ENCODE measurements around the gene RNF44. TPM values are rescaled to one million over a fixed set of nuclear protein-coding genes. Genes with fewer than 3 reads are reported as not detected.

RNF44 gene
- total RNA-seq, 4 donors from 2014 or later, result 29.6 to 45.7 (median 33.7) TPM

- TF ChIP-seq CTCF (IDR thresholded peaks at IDR 0.05) (no peak), POLR2A (IDR thresholded peaks at IDR 0.05) (no peak)
- intact Hi-C loops (cut with DNase I; ENCODE audit: low total_unique reads), result no loop called here
- H3K4me3 ChIP-seq (ENCODE audit: low read depth, poor library complexity, severe bottlenecking), result no peak overlapping the region
- 77 to 82% methylated on average over 8 of the region's 8 CpGs for WGBS, 2 donors
- no peak for DNase-seq (ENCODE audit: low spot score in 2 of 2)
Measured at GRCh38 chr5:176540476-176540899, 3.3 kb upstream of the RNF44 start.

- DNase-seq (ENCODE audit: low spot score in 2 of 2), result no peak
- no peak overlapping the region for H3K4me3 ChIP-seq (ENCODE audit: low read depth, poor library complexity, severe bottlenecking)
- intact Hi-C loops (cut with DNase I; ENCODE audit: low total_unique reads), result loop anchor here (10.0 kb wide), 1 partner anchor 124 kb away; the partner anchor contains the start of gene CLTB
- 32 to 36% methylated on average over 5 of the region's 5 CpGs for WGBS, 2 donors
- TF ChIP-seq POLR2A (IDR thresholded peaks at IDR 0.05) (no peak), CTCF (IDR thresholded peaks at IDR 0.05) (no peak)
Measured at GRCh38 chr5:176538989-176539384, 1.8 kb upstream of the RNF44 start.

- intact Hi-C loops (cut with DNase I; ENCODE audit: low total_unique reads), result loop anchor here (10.0 kb wide), 1 partner anchor 124 kb away; the partner anchor contains the start of gene CLTB
- TF ChIP-seq CTCF (IDR thresholded peaks at IDR 0.05) (no peak), POLR2A (IDR thresholded peaks at IDR 0.05) (no peak)
- no peak for DNase-seq (ENCODE audit: low spot score in 2 of 2)
- 20% methylated on average over 13 of the region's 13 CpGs for WGBS, 2 donors
- no peak overlapping the region for H3K4me3 ChIP-seq (ENCODE audit: low read depth, poor library complexity, severe bottlenecking)
Measured at GRCh38 chr5:176538230-176538988, 1.2 kb upstream of the RNF44 start.

- no peak for TF ChIP-seq CTCF (IDR thresholded peaks at IDR 0.05)
- TF ChIP-seq POLR2A (IDR thresholded peaks at IDR 0.05), result no peak
- H3K4me3 ChIP-seq (ENCODE audit: low read depth, poor library complexity, severe bottlenecking), result peak overlapping the region; percentile 84
- peak; percentile 100 for DNase-seq (ENCODE audit: low spot score in 2 of 2)
- 0 to 1% methylated on average over 37 to 41 of the region's 43 CpGs for WGBS, 2 donors
- intact Hi-C loops (cut with DNase I; ENCODE audit: low total_unique reads), result loop anchor here (10.0 kb wide), 1 partner anchor 123 kb away; the partner anchor contains the start of gene CLTB
Measured at GRCh38 chr5:176537554-176538229, 490 bp upstream of the RNF44 start.

GRCh38 chr5:176536132-176536901, 885 bp downstream of the RNF44 start:
- intact Hi-C loops (cut with DNase I; ENCODE audit: low total_unique reads), result loop anchor here (10.0 kb wide), 1 partner anchor 122 kb away; the partner anchor contains the start of gene CLTB
- TF ChIP-seq CTCF (IDR thresholded peaks at IDR 0.05) (no peak), POLR2A (IDR thresholded peaks at IDR 0.05) (no peak)
- H3K4me3 ChIP-seq (ENCODE audit: low read depth, poor library complexity, severe bottlenecking), result peak overlapping the region; percentile 84
- peak; percentile 84 to 97 for DNase-seq (ENCODE audit: low spot score in 2 of 2)
- 0% methylated on average over 30 to 38 of the region's 43 CpGs for WGBS, 2 donors
